GM23248 (cell line): ENCODE measurements around the gene DAB2IP. TPM values are rescaled to one million over a fixed set of nuclear protein-coding genes. Genes with fewer than 3 reads are reported as not detected.

Experiments
- DNase-seq: peaks from one replicate; pipeline ENCODE4 v3.0.0-alpha.2; 2015
- H2AFZ ChIP-seq: fragments of 200-600 bp; sonication (generic); 2 replicates; pipeline ENCODE4 v1.6.1; 2016; ENCODE audit warnings: antibody characterized with exemption
- H3F3A ChIP-seq: fragments of 200-600 bp; sonication (generic); 2 replicates; pipeline ENCODE4 v1.6.1; 2016; ENCODE audit warnings: mild to moderate bottlenecking, antibody characterized with exemption, mixed run types; ENCODE audit not compliant: insufficient read depth
- H3K27ac ChIP-seq: fragments of 200-600 bp; sonication (generic); 2 replicates; pipeline ENCODE4 v1.5.1; 2016; ENCODE audit warnings: mild to moderate bottlenecking
- H3K27me3 ChIP-seq: fragments of 200-600 bp; sonication (generic); replicated peaks from 2 replicates; pipeline ENCODE4 v1.6.1; 2016; ENCODE audit warnings: mild to moderate bottlenecking; ENCODE audit not compliant: insufficient read depth
- H3K36me3 ChIP-seq: fragments of 200-600 bp; sonication (generic); 2 replicates; pipeline ENCODE4 v1.6.1; 2016; ENCODE audit warnings: low read depth, mild to moderate bottlenecking
- H3K4me1 ChIP-seq: fragments of 200-600 bp; sonication (generic); 2 replicates; pipeline ENCODE4 v1.6.1; 2016; ENCODE audit warnings: mild to moderate bottlenecking; ENCODE audit not compliant: insufficient read depth
- H3K4me2 ChIP-seq: fragments of 200-600 bp; sonication (generic); one replicate; pipeline ENCODE4 v1.6.1; 2016; ENCODE audit warnings: mild to moderate bottlenecking; ENCODE audit not compliant: unreplicated experiment
- H3K4me3 ChIP-seq: fragments of 200-600 bp; sonication (generic); 2 replicates; pipeline ENCODE4 v1.5.1; 2016; ENCODE audit warnings: mild to moderate bottlenecking
- H3K79me2 ChIP-seq: fragments of 200-600 bp; sonication (generic); 2 replicates; pipeline ENCODE4 v1.6.1; 2016; ENCODE audit warnings: mild to moderate bottlenecking; ENCODE audit not compliant: insufficient read depth
- H3K9ac ChIP-seq: fragments of 200-600 bp; sonication (generic); 2 replicates; pipeline ENCODE4 v1.6.1; 2016; ENCODE audit warnings: mild to moderate bottlenecking
- H3K9me2 ChIP-seq: fragments of 200-600 bp; sonication (generic); 2 replicates; pipeline ENCODE4 v1.6.1; 2016; ENCODE audit warnings: mixed run types, mild to moderate bottlenecking, moderate library complexity; ENCODE audit not compliant: insufficient read depth
- H3K9me3 ChIP-seq: fragments of 200-600 bp; sonication (generic); one replicate; pipeline ENCODE4 v1.6.1; 2017; ENCODE audit warnings: low read depth
- H4K20me1 ChIP-seq: fragments of 200-600 bp; sonication (generic); 2 replicates; pipeline ENCODE4 v1.6.0; 2016; ENCODE audit not compliant: insufficient read depth
- EZH2 ChIP-seq: fragments of 200-600 bp; sonication (generic); IDR thresholded peaks from 2 replicates; pipeline ENCODE4 v1.6.1; 2018; ENCODE audit warnings: antibody characterized with exemption, mild to moderate bottlenecking; ENCODE audit not compliant: insufficient read depth, poor library complexity, severe bottlenecking
- EZH2phosphoT487 ChIP-seq: fragments of 200-600 bp; sonication (generic); IDR thresholded peaks from 2 replicates; pipeline ENCODE4 v1.6.1; 2018; ENCODE audit warnings: antibody characterized with exemption, moderate library complexity, mild to moderate bottlenecking, low read depth; ENCODE audit not compliant: insufficient read depth
- WGBS, 2 experiments: methylation state at CpG; one replicate each; pipeline ENCODE4 v1.1.6; 2015 to 2017; ENCODE audit warnings: low lambda C conversion rate in 2 of 2, low coverage in 1 of 2; ENCODE audit errors: missing lambda C conversion rate in 2 of 2; 5-methylcytosine and 5-hydroxymethylcytosine counted together
- in situ Hi-C: fragments of 300-500 bp; cut with MboI; formaldehyde crosslinking; loops from 2 replicates; pipeline ENCODE4 v1.15.0; 2020
- polyA plus RNA-seq: library from polyadenylated mRNA; unstranded; fragments of >200 nt; fragmentation: Nextera tagmentation; extraction: Ambion mirVana; gene quantifications from 2 replicates; pipeline ENCODE4 v1.2.1, GENCODE V29; 2016
- total RNA-seq: library from RNA; depleted of rRNA; stranded (reverse); fragments of >200 nt; shearing (Covaris generic); gene quantifications from 2 replicates; pipeline ENCODE4 v1.2.3, GENCODE V29; 2014

The DAB2IP gene
- total and polyA plus RNA-seq, 2 experiments from 2014 or later = 2.6 to 19.7 TPM

DNA sequence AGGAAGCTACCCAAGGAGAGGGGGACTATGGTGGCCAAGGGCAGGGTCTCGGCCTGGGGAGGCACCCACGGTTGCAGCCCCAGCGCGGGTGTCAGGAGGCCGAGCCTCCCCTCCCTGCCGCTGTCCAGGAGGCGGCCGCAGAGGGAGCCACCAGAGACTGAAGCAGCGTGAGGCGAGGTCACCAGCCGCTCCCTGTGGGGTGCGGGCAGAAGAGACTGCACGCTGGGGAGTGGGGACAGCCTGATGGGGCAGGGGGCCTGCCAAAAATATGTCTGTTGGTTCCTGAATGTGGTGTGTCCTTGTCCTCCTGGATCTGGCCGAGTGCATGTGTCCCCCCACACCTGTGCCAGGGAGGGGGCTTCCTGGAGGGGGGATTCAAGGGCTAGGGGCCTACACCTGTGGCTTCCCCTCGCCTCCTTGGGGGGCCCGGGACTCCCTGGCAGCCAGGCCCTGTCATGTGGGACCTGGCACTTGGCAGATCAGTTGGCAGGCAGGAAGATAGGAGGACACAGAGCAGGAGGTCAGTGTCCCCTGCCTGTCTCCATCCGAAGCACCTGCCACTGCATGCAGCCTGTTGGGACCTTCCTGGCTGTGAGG is 131.2 kb downstream of the DAB2IP start:
- Histone ChIP-seq H3K4me3 (no peak overlapping the region), H2AFZ (no peak overlapping the region), H3K4me2 (no peak overlapping the region), H3K9ac (no peak overlapping the region), H3K9me3 (no peaks in the 10 kb centered on the region), H3K79me2 (no peaks in the 10 kb centered on the region), H3K27ac (no peak overlapping the region), H3K27me3 (no peaks in the 10 kb centered on the region), H4K20me1 (no peaks in the 10 kb centered on the region), H3K9me2 (no peaks in the 10 kb centered on the region), H3K36me3 (no peaks in the 10 kb centered on the region), H3F3A (no peaks in the 10 kb centered on the region), H3K4me1 (no peaks in the 10 kb centered on the region)
- WGBS, 2 experiments = 91 to 92% methylated on average over 13 to 17 of the region's 17 CpGs
- in situ Hi-C loops = no loop called here
- no peak for DNase-seq
- TF ChIP-seq EZH2 (no peak), EZH2phosphoT487 (no peak)

DNA sequence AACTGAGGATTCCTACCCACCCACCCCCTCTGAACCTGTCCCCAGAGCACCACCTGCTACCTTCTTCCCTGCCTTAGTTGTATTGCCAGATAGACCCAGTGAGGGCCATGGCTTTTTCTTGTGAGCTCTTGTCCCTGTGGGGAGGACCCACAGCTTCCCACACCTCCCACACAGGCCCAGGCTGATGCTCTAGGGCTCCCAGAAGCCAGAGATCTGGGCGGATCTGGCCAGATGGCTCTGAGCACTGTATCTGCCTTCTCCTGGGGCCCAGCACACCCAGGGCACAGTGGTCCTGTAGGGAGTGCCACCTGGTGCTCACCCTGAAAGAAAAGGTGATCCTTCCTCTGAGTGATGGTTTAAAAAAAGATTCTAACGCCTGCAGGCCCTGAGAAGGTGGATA is 131.7 kb downstream of the DAB2IP start:
- TF ChIP-seq EZH2 = no peak
- no peak for TF ChIP-seq EZH2phosphoT487
- Histone ChIP-seq H3K4me1 (no peaks in the 10 kb centered on the region), H3K9me2 (no peaks in the 10 kb centered on the region), H3K27me3 (no peaks in the 10 kb centered on the region), H3F3A (no peaks in the 10 kb centered on the region), H2AFZ (no peak overlapping the region), H3K36me3 (no peaks in the 10 kb centered on the region), H3K79me2 (no peaks in the 10 kb centered on the region), H3K27ac (no peak overlapping the region), H3K9ac (no peak overlapping the region), H3K4me2 (no peak overlapping the region), H4K20me1 (no peaks in the 10 kb centered on the region), H3K9me3 (no peaks in the 10 kb centered on the region), H3K4me3 (no peak overlapping the region)
- DNase-seq = no peak
- in situ Hi-C loops = no loop called here
- 98 to 100% methylated on average over 2 of the region's 2 CpGs for WGBS, 2 experiments

DNA sequence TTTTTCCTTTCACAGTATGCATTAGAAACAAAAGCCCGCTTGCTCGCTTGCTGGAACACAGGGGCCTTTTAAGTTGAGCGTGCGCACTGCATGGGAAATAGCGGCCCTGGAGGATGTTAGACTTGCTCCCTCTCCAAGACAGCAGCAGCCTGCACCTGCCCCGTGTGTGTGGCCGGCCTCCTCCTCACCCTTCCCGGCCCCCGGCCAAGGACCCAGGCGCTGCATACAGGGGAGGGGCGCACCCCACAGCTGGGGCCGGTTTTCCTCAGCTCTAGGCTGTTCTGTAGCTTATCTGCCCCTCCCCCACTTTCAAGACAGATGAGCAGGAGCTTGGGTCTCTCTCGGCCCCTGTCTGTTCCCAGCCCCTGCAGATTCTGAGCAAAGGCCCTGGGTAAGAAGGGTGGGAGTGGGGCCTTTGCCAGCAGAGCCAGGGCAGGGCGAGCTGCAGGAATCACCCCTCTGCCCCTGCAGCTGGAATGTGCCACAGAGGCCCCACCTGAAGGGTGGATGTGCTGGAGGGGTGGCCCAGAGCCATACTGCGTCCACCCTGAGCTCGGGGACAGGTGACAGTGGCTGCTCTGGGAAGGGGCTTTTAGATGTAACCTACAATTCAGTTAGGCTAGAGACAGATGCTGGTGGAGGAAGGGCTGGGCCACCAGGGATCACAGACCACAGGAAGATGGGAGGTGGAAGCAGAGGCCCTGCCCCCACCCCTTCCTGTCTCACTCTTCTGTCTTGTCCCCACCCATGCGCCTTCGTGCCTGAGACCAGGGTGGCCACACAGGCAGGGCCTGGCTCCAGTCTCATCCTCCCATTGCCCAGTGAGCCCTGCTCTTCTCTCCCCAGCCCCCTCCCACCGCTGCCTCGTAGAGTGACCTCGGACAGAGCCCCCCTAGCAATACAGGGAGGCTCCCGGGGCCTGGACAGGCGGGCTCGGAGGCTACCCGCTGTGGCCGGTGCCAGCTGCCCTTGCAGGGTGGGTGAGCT is 132.4 kb downstream of the DAB2IP start:
- Histone ChIP-seq H3K27me3 (no peaks in the 10 kb centered on the region), H3K4me3 (no peak overlapping the region), H3K4me1 (no peaks in the 10 kb centered on the region), H3K9me2 (no peaks in the 10 kb centered on the region), H3F3A (no peaks in the 10 kb centered on the region), H3K27ac (no peak overlapping the region), H3K79me2 (no peaks in the 10 kb centered on the region), H3K9me3 (no peaks in the 10 kb centered on the region), H3K4me2 (no peak overlapping the region), H2AFZ (no peak overlapping the region), H3K36me3 (no peaks in the 10 kb centered on the region), H3K9ac (no peak overlapping the region), H4K20me1 (no peaks in the 10 kb centered on the region)
- no peak for TF ChIP-seq EZH2
- DNase-seq = no peak
- 91 to 94% methylated on average over 26 of the region's 26 CpGs for WGBS, 2 experiments
- in situ Hi-C loops = no loop called here

DNA sequence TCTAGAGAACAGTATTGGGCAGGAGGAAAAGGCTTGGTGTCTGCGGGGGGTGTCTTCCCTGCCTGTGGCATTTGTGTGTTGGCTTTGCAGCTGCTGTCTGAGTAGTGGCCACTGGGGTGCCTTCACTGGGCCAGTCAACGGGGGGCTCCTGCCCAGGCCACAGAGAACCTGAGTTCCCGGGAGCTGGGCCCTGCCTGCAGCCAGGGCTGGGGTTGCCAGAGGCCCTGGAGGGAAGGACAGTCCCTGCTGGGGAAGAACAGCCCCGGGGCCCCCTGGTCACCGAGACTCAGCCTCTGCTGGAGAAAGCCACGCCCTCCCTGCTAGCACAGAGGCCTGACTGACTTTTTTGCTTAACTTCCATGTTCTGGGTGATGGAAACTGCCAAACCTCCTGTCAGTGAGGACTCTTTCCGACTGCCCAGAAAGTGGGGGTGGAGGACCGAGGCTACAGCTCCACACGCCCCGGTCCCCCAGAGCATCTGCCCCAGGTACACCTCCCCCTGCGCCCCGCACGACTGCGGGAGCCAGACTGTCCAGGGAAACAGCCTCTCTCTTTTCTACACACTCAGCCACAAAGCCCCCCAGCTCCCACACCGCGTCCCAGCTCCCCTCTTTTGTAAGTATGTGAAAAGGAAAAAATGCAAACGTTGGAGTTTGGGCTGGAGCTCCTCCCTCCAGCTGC is 133.4 kb downstream of the DAB2IP start:
- no peaks in the 10 kb centered on the region for H3K27me3 ChIP-seq
- DNase-seq = no peak
- H3K9me2 ChIP-seq = no peaks in the 10 kb centered on the region
- TF ChIP-seq EZH2phosphoT487 = no peak
- TF ChIP-seq EZH2 = no peak
- in situ Hi-C loops = no loop called here
- H3K4me1 ChIP-seq = no peaks in the 10 kb centered on the region
- H2AFZ ChIP-seq = no peak overlapping the region
- no peaks in the 10 kb centered on the region for H4K20me1 ChIP-seq
- H3K9me3 ChIP-seq = no peaks in the 10 kb centered on the region
- H3K27ac ChIP-seq = no peak overlapping the region
- no peak overlapping the region for H3K4me3 ChIP-seq
- H3K79me2 ChIP-seq = no peaks in the 10 kb centered on the region
- H3F3A ChIP-seq = no peaks in the 10 kb centered on the region
- 78 to 84% methylated on average over 14 to 17 of the region's 17 CpGs for WGBS, 2 experiments
- H3K36me3 ChIP-seq = no peaks in the 10 kb centered on the region
- no peak overlapping the region for H3K4me2 ChIP-seq
- H3K9ac ChIP-seq = no peak overlapping the region
